NK-92 treated with Interleukin-12 subunit alpha and Interleukin-12 subunit beta, amount 100 ng/mL, for 24 hours (cell line): ENCODE results near the gene ZNF679.
"Not testable (repeated sequence)": the region's sequence is repeated elsewhere in the genome, so short reads cannot be mapped to it uniquely, and the experiment has no call there.

Source experiments
- DNase-seq: peaks from one replicate; lab custom pipeline; 2025; lab: John Stamatoyannopoulos, UW

The ZNF679 gene

DNA sequence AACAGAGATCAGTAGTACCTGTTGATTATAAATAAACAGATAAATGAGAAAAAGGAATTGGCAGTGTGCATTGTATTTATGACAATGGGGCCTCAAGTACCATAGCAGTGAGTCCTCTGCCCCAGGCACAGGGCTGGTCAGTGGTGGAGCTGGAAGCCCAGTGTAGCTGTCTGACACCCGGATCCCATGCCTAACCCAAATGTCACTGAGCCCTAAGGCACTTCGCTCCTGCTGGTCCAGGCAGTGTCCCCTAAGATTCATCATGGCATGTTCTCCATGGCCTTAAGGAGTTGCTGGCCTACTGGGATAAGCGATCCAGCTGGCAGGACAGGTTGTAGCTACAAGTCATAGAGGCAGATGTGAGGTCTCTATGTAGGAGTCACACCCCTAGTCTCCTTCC, 82.2 kb downstream of the ZNF679 start:
- no peak for DNase-seq

- DNase-seq, result no peak
Observed at GRCh38 chr7:64312826-64313225, 84.6 kb downstream of the ZNF679 start.

- DNase-seq, result peak; percentile 54
Observed at GRCh38 chr7:64313740-64314491, 85.6 kb downstream of the ZNF679 start, which contains the start of gene ZNF736. Gene ZNF736 (plus strand): TSS chr7:64313961. CDS start chr7:64314151, 190 bp downstream.

DNA sequence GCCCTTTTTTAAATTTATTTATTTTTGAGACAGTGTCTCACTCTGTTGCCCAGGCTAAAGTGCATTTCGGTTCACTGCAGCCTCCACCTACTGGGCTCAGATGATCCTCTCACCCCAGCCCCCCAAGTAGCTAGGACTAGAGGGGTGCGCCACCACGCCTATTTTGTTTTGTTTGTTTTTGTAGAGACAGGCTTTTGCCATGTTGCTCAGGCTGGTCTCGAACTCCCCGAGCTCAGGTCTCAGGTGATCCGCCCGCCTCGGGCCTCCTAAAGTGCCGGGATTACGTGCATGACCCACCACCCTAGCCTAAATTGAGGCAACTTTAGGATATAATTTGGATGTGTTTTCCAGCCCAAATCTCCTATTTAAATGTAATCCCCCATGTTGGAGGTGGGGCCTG, 86.3 kb downstream of the ZNF679 start:
- DNase-seq, result no peak

DNA sequence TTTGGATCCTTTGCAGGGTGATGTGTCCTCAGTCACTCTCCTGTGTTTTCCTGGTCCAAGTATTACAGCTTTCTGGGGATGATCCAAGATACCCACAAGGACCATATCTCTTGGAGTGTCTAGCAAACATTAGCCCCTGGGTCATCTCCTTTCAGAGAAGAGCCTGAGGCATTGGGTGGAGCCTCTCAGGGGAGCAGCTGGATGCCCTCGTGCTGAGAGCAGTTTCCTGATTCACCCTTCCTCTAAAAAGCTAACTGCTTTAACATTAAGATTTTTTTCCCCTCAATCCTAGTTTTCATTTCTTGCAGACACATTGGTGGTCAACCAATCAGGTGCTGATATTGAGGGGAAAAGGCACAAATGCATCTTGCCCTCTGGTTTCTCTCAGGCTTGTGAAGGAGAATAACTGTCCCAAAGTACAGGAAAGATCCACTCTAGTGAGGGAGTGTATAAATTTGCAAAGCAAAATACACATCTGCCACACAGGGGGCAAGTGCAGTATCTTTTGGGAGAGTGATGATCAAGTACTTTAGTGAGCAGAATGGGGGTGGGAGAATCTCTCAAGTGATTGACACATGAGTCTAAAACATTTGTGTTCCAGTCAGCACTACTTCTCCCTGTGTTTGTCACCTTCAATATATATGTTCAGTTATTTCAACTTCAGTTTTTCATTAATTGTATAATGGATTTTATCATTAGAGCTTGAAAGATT, 87.9 kb downstream of the ZNF679 start:
- DNase-seq, result not testable (repeated sequence)
